ENCODE results near the gene BHMT2. TPM values are rescaled to one million over a fixed set of nuclear protein-coding genes. Genes with fewer than 3 reads are reported as not detected.

The BHMT2 gene
- total RNA-seq, 1 experiment from 2014 or later = not detected

- DNase-seq (no peak), ATAC-seq (no peak)
- no peaks in the 10 kb centered on the region for H3K36me3 ChIP-seq (ENCODE audit: low read depth, low read length)
- no peaks in the 10 kb centered on the region for H3K4me1 ChIP-seq (ENCODE audit: insufficient read depth, low read length)
- H3K9ac ChIP-seq (ENCODE audit: low read length) = no peak overlapping the region
- intact Hi-C loops (cut with micrococcal nuclease) = loop anchor here (1.0 to 10.0 kb wide), 6 partner anchors 96 to 1061 kb away; no protein-coding TSS in a partner anchor
- H3K4me2 ChIP-seq (ENCODE audit: low read length) = no peak overlapping the region
- H3K27ac ChIP-seq (ENCODE audit: low read length) = no peak overlapping the region
- H2AFZ ChIP-seq (ENCODE audit: low read length) = peak overlapping the region; percentile 79; the same call in 1 of the 2 replicates
- ChIA-PET POLR2A (ENCODE audit: unreplicated experiment) (no interaction called here), CTCF (interaction anchor here (0.6 to 6.2 kb wide), 4 partner anchors 111 to 1062 kb away, joined by 3 to 176 read pairs (median 6); no protein-coding TSS in a partner anchor)
- no peaks in the 10 kb centered on the region for H3F3A ChIP-seq (ENCODE audit: low read length, unreplicated experiment)
- no peak overlapping the region for H3K4me3 ChIP-seq (ENCODE audit: low read length)
- no peaks in the 10 kb centered on the region for H3K9me3 ChIP-seq (ENCODE audit: low read length)
- TF ChIP-seq EZH2phosphoT487 (IDR thresholded peaks at IDR 0.05; ENCODE audit: borderline replicate concordance, low read length) = no peak
- TF ChIP-seq EZH2 (IDR thresholded peaks at IDR 0.05; ENCODE audit: low read length, unreplicated experiment) = no peak
- no peak for TF ChIP-seq CTCF (conservative IDR thresholded peaks at IDR 0.05; ENCODE audit: low read depth, low read length)
- BruUV-seq (replicated peaks) = no TSS peak
- H4K20me1 ChIP-seq (ENCODE audit: low read length) = no peaks in the 10 kb centered on the region
- no peaks in the 10 kb centered on the region for H3K9me2 ChIP-seq (replicated peaks; ENCODE audit: low read length)
- H3K27me3 ChIP-seq (ENCODE audit: low read length) = no peaks in the 10 kb centered on the region
- no peaks in the 10 kb centered on the region for H3K79me2 ChIP-seq (ENCODE audit: low read length)
Observed at GRCh38 chr5:79021753-79022152, 47.8 kb upstream of the BHMT2 start.

- H3K4me3 ChIP-seq (ENCODE audit: low read length) = no peak overlapping the region
- no peaks in the 10 kb centered on the region for H3F3A ChIP-seq (ENCODE audit: low read length, unreplicated experiment)
- no peaks in the 10 kb centered on the region for H3K36me3 ChIP-seq (ENCODE audit: low read depth, low read length)
- ChIA-PET CTCF (interaction anchor here (0.6 to 6.2 kb wide), 2 partner anchors 110 to 450 kb away, joined by 3 to 176 read pairs; no protein-coding TSS in a partner anchor), POLR2A (ENCODE audit: unreplicated experiment) (no interaction called here)
- no peaks in the 10 kb centered on the region for H3K4me1 ChIP-seq (ENCODE audit: insufficient read depth, low read length)
- H3K4me2 ChIP-seq (ENCODE audit: low read length) = no peak overlapping the region
- no peak overlapping the region for H2AFZ ChIP-seq (ENCODE audit: low read length)
- no TSS peak for BruUV-seq (replicated peaks)
- intact Hi-C loops (cut with micrococcal nuclease) = loop anchor here (5.0 to 10.0 kb wide), 4 partner anchors 95 to 835 kb away; no protein-coding TSS in a partner anchor
- no peak for DNase-seq
- TF ChIP-seq EZH2 (IDR thresholded peaks at IDR 0.05; ENCODE audit: low read length, unreplicated experiment) = no peak
- TF ChIP-seq CTCF (conservative IDR thresholded peaks at IDR 0.05; ENCODE audit: low read depth, low read length) = no peak
- no peak for TF ChIP-seq EZH2phosphoT487 (IDR thresholded peaks at IDR 0.05; ENCODE audit: borderline replicate concordance, low read length)
- H4K20me1 ChIP-seq (ENCODE audit: low read length) = no peaks in the 10 kb centered on the region
- H3K9me2 ChIP-seq (replicated peaks; ENCODE audit: low read length) = no peaks in the 10 kb centered on the region
- no peak overlapping the region for H3K9ac ChIP-seq (ENCODE audit: low read length)
- no peak for ATAC-seq
- H3K9me3 ChIP-seq (ENCODE audit: low read length) = no peaks in the 10 kb centered on the region
- no peak overlapping the region for H3K27ac ChIP-seq (ENCODE audit: low read length)
- H3K27me3 ChIP-seq (ENCODE audit: low read length) = no peaks in the 10 kb centered on the region
- H3K79me2 ChIP-seq (ENCODE audit: low read length) = no peaks in the 10 kb centered on the region
Observed at GRCh38 chr5:79022771-79023170, 46.8 kb upstream of the BHMT2 start.

- no peak; the same call in 1 of the 2 replicates for ATAC-seq
- POLR2A ChIA-PET (ENCODE audit: unreplicated experiment) = no interaction called here
- Histone ChIP-seq H3F3A (ENCODE audit: low read length, unreplicated experiment) (no peaks in the 10 kb centered on the region), H3K9me3 (ENCODE audit: low read length) (no peaks in the 10 kb centered on the region), H2AFZ (ENCODE audit: low read length) (no peak overlapping the region), H3K36me3 (ENCODE audit: low read depth, low read length) (no peaks in the 10 kb centered on the region), H3K4me3 (ENCODE audit: low read length) (no peak overlapping the region), H3K9me2 (replicated peaks; ENCODE audit: low read length) (no peaks in the 10 kb centered on the region), H3K4me2 (ENCODE audit: low read length) (no peak overlapping the region), H3K9ac (ENCODE audit: low read length) (no peak overlapping the region), H3K4me1 (ENCODE audit: insufficient read depth, low read length) (no peaks in the 10 kb centered on the region), H3K79me2 (ENCODE audit: low read length) (no peaks in the 10 kb centered on the region), H3K27ac (ENCODE audit: low read length) (no peak overlapping the region), H4K20me1 (ENCODE audit: low read length) (no peaks in the 10 kb centered on the region), H3K27me3 (ENCODE audit: low read length) (no peaks in the 10 kb centered on the region)
- intact Hi-C loops (cut with micrococcal nuclease) = loop anchor here (5.0 to 10.0 kb wide), 4 partner anchors 94 to 834 kb away; no protein-coding TSS in a partner anchor
- no TSS peak for BruUV-seq (replicated peaks)
- CTCF ChIA-PET = interaction anchor here (6.2 kb wide), 1 partner anchor 109 kb away, joined by 176 read pairs; no protein-coding TSS in a partner anchor
- DNase-seq = no peak
- no peak for TF ChIP-seq CTCF (conservative IDR thresholded peaks at IDR 0.05; ENCODE audit: low read depth, low read length)
- TF ChIP-seq EZH2 (IDR thresholded peaks at IDR 0.05; ENCODE audit: low read length, unreplicated experiment) = no peak
- no peak for TF ChIP-seq EZH2phosphoT487 (IDR thresholded peaks at IDR 0.05; ENCODE audit: borderline replicate concordance, low read length)
Observed at GRCh38 chr5:79023348-79023747, 46.2 kb upstream of the BHMT2 start.

All from PC-3 (cell line).